ENCODE data around the gene MAPKAPK2.

DNA sequence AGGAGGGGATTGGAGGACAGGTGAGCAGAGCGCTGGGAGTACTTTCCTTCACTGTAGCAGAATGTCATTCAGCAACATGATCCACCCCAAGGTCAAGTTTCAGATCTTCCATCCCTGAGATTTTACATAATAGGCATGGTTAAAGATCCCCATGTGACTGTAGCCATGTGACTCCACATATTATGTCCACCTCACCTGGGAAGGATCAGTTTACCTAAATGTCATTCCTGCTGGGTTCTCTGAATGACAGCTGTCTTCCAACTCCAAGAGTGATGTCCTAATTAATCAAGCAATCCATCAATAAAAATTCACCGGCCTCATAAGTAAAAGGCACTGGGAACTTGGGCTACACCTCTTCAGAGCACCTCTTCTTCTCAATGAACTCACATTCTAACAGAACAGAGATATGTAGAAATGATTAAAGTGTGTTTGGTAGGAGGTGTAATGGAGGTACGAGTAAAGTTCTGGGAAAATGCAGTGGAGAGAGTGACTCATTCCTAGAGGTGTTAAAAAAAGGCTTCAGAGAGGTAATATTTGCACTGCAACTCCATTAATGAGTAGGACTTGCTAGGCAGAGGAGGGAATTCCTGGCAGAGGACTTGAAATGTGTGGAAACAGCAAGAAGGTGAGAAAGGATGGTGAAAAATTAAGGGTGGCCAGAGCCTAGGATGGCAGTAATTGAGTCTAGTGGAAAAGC lies 22.2 kb upstream of the MAPKAPK2 start:
- TF ChIP-seq, protein P1, sequence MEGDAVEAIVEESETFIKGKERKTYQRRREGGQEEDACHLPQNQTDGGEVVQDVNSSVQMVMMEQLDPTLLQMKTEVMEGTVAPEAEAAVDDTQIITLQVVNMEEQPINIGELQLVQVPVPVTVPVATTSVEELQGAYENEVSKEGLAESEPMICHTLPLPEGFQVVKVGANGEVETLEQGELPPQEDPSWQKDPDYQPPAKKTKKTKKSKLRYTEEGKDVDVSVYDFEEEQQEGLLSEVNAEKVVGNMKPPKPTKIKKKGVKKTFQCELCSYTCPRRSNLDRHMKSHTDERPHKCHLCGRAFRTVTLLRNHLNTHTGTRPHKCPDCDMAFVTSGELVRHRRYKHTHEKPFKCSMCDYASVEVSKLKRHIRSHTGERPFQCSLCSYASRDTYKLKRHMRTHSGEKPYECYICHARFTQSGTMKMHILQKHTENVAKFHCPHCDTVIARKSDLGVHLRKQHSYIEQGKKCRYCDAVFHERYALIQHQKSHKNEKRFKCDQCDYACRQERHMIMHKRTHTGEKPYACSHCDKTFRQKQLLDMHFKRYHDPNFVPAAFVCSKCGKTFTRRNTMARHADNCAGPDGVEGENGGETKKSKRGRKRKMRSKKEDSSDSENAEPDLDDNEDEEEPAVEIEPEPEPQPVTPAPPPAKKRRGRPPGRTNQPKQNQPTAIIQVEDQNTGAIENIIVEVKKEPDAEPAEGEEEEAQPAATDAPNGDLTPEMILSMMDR (IDR thresholded peaks at IDR 0.05), result no peak
- peak; percentile 11 for TF ChIP-seq POLR2AphosphoS5 (IDR thresholded peaks at IDR 0.05)
- no peak for TF ChIP-seq EP300 (IDR thresholded peaks at IDR 0.05)
